ENCODE data around the gene MDM2. TPM values are rescaled to one million over a fixed set of nuclear protein-coding genes. Genes with fewer than 3 reads are reported as not detected.

MDM2 gene
- total and polyA plus RNA-seq, 3 donors from 2014 or later = 28.8 to 56.1 (median 40.6) TPM

- Histone ChIP-seq H3K36me3 (ENCODE audit: low read depth, missing control alignments) (no peaks in the 10 kb centered on the region), H3K27me3 (no peaks in the 10 kb centered on the region), H3K4me3 (no peak overlapping the region), H3K9me3 (no peaks in the 10 kb centered on the region), H3K27ac (no peak overlapping the region), H3K4me1 (no peaks in the 10 kb centered on the region)
- TF ChIP-seq, protein P1, sequence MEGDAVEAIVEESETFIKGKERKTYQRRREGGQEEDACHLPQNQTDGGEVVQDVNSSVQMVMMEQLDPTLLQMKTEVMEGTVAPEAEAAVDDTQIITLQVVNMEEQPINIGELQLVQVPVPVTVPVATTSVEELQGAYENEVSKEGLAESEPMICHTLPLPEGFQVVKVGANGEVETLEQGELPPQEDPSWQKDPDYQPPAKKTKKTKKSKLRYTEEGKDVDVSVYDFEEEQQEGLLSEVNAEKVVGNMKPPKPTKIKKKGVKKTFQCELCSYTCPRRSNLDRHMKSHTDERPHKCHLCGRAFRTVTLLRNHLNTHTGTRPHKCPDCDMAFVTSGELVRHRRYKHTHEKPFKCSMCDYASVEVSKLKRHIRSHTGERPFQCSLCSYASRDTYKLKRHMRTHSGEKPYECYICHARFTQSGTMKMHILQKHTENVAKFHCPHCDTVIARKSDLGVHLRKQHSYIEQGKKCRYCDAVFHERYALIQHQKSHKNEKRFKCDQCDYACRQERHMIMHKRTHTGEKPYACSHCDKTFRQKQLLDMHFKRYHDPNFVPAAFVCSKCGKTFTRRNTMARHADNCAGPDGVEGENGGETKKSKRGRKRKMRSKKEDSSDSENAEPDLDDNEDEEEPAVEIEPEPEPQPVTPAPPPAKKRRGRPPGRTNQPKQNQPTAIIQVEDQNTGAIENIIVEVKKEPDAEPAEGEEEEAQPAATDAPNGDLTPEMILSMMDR (IDR thresholded peaks at IDR 0.05) = no peak
- TF ChIP-seq POLR2A (IDR thresholded peaks at IDR 0.05) = no peak
- DNase-seq = no peak
- intact Hi-C loops (cut with DNase I; ENCODE audit: low total_unique reads) = no loop called here
- 93% methylated on average over 14 of the region's 14 CpGs for WGBS, 2 donors
Measured at GRCh38 chr12:68789144-68789878, 18.7 kb upstream of the MDM2 start.

DNA sequence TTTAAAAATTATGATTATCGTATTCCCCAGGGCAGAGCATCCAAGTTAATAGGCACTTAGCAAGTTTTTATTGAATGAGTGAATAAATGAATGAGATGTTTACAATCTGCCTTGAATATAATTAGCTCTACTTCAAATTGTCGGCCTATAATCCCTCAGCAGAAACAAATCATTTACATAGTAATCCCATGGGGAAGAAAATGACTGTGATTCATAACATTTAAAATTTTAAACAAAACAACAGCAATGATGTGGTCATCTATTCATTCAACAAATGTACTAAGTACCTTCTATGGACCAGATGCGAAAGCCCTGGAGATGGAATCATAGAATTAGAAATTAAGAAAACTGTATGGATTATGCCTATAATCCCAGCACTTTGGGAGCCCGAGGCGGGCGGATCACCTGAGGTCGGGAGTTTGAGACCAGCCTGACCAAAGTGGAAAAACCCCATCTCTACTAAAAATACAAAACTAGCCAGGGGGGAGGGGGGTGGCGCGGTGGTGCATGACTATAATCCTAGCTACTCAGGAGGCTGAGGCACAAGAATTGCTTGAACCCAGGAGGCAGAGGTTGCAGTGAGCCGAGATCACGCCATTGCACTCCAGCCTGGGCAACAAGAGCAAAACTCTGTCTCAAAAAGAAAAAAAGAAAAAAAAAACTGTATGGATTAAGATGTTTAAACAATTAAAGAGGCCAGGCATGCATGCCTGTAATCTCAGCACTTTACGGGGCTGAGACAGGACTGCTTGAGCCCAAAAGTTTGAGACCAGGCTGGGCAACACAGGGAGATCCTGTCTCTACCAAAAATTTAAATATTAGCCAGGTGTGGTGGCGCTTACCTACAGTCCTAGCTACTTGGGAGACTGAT, 17.7 kb upstream of the MDM2 start:
- intact Hi-C loops (cut with DNase I; ENCODE audit: low total_unique reads) = no loop called here
- Histone ChIP-seq H3K27ac (no peak overlapping the region), H3K36me3 (ENCODE audit: low read depth, missing control alignments) (no peaks in the 10 kb centered on the region), H3K9me3 (no peaks in the 10 kb centered on the region), H3K27me3 (no peaks in the 10 kb centered on the region), H3K4me1 (no peaks in the 10 kb centered on the region), H3K4me3 (no peak overlapping the region)
- DNase-seq = no peak
- 92 to 96% methylated on average over 13 of the region's 13 CpGs for WGBS, 2 donors
- TF ChIP-seq, protein P1 (IDR thresholded peaks at IDR 0.05) = no peak
- TF ChIP-seq POLR2A (IDR thresholded peaks at IDR 0.05) = no peak

GRCh38 chr12:68790952-68791234, 17.1 kb upstream of the MDM2 start:
- Histone ChIP-seq H3K4me1 (no peaks in the 10 kb centered on the region), H3K36me3 (ENCODE audit: low read depth, missing control alignments) (no peaks in the 10 kb centered on the region), H3K27ac (no peak overlapping the region), H3K9me3 (no peaks in the 10 kb centered on the region), H3K4me3 (no peak overlapping the region), H3K27me3 (no peaks in the 10 kb centered on the region)
- TF ChIP-seq POLR2A (IDR thresholded peaks at IDR 0.05) = no peak
- TF ChIP-seq, protein P1 (IDR thresholded peaks at IDR 0.05) = no peak
- no peak for DNase-seq
- intact Hi-C loops (cut with DNase I; ENCODE audit: low total_unique reads) = no loop called here
- 58 to 67% methylated on average over 3 of the region's 3 CpGs for WGBS, 2 donors

DNA sequence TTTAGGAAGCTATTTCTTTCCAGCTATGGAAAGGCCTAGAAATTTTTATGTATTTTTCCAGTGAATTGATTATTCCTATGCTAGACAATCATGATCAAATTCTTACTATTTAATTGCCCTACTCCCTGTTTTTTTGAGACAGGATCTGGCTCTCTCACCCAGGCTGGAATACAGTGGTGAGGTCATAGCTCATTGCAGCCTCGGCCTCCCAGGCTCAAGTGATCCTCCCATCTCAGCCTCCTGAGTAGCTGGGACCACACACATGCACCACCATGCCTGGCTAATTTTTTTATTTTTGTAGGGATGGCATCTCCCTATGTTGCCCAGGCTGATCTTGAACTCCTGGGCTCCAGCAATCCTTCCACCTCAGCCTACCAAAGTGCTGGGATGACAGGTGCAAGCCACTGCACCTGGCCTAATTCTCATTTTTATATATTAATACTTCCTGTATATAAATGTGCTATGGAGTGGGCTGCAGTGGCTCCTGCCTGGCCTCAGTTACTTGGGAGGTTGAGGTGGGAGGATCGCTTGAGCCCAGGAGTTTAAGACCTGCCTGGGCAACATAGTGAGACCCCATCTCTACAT, 16.0 kb upstream of the MDM2 start:
- TF ChIP-seq, protein P1 (IDR thresholded peaks at IDR 0.05) = no peak
- TF ChIP-seq POLR2A (IDR thresholded peaks at IDR 0.05) = no peak
- H3K27me3 ChIP-seq = no peaks in the 10 kb centered on the region
- DNase-seq = no peak
- H3K4me1 ChIP-seq = no peaks in the 10 kb centered on the region
- H3K36me3 ChIP-seq (ENCODE audit: low read depth, missing control alignments) = no peaks in the 10 kb centered on the region
- H3K4me3 ChIP-seq = no peak overlapping the region
- intact Hi-C loops (cut with DNase I; ENCODE audit: low total_unique reads) = no loop called here
- H3K27ac ChIP-seq = no peak overlapping the region
- 93 to 95% methylated on average over 2 of the region's 2 CpGs for WGBS, 2 donors
- no peaks in the 10 kb centered on the region for H3K9me3 ChIP-seq
